HFF-Myc (cell line): ENCODE measurements around the gene TMEM117.

Experiments
- DNase-seq: peaks from one replicate; pipeline ENCODE4 v3.0.0-alpha.2; 2011; ENCODE audit warnings: low read depth; ENCODE audit errors: extremely low read depth
- H3K4me3 ChIP-seq: replicated peaks from 2 replicates; pipeline ENCODE4 v1.5.1; 2011; ENCODE audit warnings: low read depth, mild to moderate bottlenecking, control low read depth, low read length
- CTCF ChIP-seq: IDR thresholded peaks from 2 replicates; pipeline ENCODE4 v1.5.1; 2012; ENCODE audit warnings: mild to moderate bottlenecking, low read depth, low read length, control low read depth; ENCODE audit errors: missing control alignments

The TMEM117 gene

GRCh38 chr12:43893670-43894069, 57.8 kb downstream of the TMEM117 start:
- DNase-seq, result peak; percentile 4
- no peak overlapping the region for H3K4me3 ChIP-seq
- TF ChIP-seq CTCF, result no peak

GRCh38 chr12:43895580-43896206, 59.8 kb downstream of the TMEM117 start:
- no peak for DNase-seq
- TF ChIP-seq CTCF, result no peak
- no peak overlapping the region for H3K4me3 ChIP-seq

- no peak for DNase-seq
- no peak overlapping the region for H3K4me3 ChIP-seq
- TF ChIP-seq CTCF, result no peak
These were observed 60.6 kb downstream of the TMEM117 start for GRCh38 chr12:43896496-43896895.

- no peak for TF ChIP-seq CTCF
These were observed 62.6 kb downstream of the TMEM117 start for GRCh38 chr12:43898474-43898873.

GRCh38 chr12:43899574-43899973, 63.7 kb downstream of the TMEM117 start:
- no peak for DNase-seq
- no peak for TF ChIP-seq CTCF
- no peak overlapping the region for H3K4me3 ChIP-seq

More at GRCh38 chr12:43898474-43898873, 62.6 kb downstream of the TMEM117 start:
- no peak for DNase-seq
- H3K4me3 ChIP-seq, result no peak overlapping the region

GRCh38 chr12:43903686-43904085, 67.8 kb downstream of the TMEM117 start:
- no peak overlapping the region for H3K4me3 ChIP-seq
- no peak for TF ChIP-seq CTCF
- no peak for DNase-seq

- peak; percentile 15 for DNase-seq
- TF ChIP-seq CTCF, result no peak
- H3K4me3 ChIP-seq, result no peak overlapping the region
These were observed 77.0 kb downstream of the TMEM117 start for GRCh38 chr12:43912859-43913258.
